ENCODE data around the gene HELLS. TPM values are rescaled to one million over a fixed set of nuclear protein-coding genes. Genes with fewer than 3 reads are reported as not detected.

Gene HELLS
- total RNA-seq, 5 donors from 2014 or later (not counting 1 experiment from before 2014, with no cell fraction given) = 8.3 to 21.4 (median 13.0) TPM

DNA sequence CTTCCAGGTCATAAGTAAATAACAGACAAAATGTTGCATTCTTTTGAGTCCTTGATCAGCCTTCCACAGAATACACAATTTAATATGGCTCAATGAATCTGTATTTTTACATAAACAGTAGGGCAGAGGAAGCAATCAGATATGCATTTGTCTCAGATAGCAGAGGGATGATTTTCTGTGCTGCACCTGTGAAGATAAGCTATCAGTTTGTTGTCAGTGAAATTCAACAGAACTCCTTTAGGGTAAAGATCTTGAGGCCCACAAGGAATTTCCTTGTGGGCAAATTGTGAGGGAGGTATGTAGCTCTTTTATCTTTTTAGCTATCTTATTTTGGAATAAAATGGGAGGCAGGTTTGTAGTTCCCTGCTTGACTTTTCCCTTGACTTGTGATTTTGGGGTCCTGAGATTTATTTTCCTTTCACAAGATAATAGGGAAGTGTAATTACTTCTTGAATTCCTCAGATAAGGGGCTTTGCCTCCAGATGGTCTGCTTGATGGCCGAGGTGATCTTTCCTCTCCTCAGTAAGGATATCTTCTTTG lies 77.1 kb downstream of the HELLS start:
- Histone ChIP-seq H3K27ac (ENCODE audit: low read length) (no peak overlapping the region), H3K36me3 (ENCODE audit: control insufficient read depth in 2 of 2, extremely low read depth in 1 of 2, insufficient read depth in 1 of 2, low read length in 1 of 2) (no peaks in the 10 kb centered on the region), H3K9me3 (no peaks in the 10 kb centered on the region), H3K27me3 (replicated peaks in 1 of 2; ENCODE audit: control insufficient read depth in 2 of 2, extremely low read depth in 1 of 2, insufficient read depth in 2 of 2, low read length in 1 of 2) (no peaks in the 10 kb centered on the region), H3K4me1 (ENCODE audit: control insufficient read depth in 1 of 2, extremely low read depth in 1 of 2, insufficient read depth in 2 of 2, low read length in 2 of 2) (no peaks in the 10 kb centered on the region), H3K4me3 (ENCODE audit: control insufficient read depth in 1 of 2, extremely low read depth in 1 of 2, low read length in 1 of 2) (no peak overlapping the region)
- DNase-seq (no peak), ATAC-seq (replicated peaks in 1 of 4) (no peak)
- Mint-ChIP-seq H3K27me3 (no peaks in the 10 kb centered on the region), H3K36me3 (no peaks in the 10 kb centered on the region), H3K4me1 (no peaks in the 10 kb centered on the region), H3K9me3 (no peaks in the 10 kb centered on the region), H3K4me3 (no peak overlapping the region), H3K27ac (no peak overlapping the region)
- ChIA-PET POLR2A (no interaction called here), CTCF (interaction anchor here in 1 of 2 donors (0.6 kb wide), 1 partner anchor 835 kb away, joined by 3 read pairs; no protein-coding TSS in a partner anchor)
- no CpG with 5 or more reads among the region's 1 CpG for WGBS (ENCODE audit: insufficient coverage)

DNA sequence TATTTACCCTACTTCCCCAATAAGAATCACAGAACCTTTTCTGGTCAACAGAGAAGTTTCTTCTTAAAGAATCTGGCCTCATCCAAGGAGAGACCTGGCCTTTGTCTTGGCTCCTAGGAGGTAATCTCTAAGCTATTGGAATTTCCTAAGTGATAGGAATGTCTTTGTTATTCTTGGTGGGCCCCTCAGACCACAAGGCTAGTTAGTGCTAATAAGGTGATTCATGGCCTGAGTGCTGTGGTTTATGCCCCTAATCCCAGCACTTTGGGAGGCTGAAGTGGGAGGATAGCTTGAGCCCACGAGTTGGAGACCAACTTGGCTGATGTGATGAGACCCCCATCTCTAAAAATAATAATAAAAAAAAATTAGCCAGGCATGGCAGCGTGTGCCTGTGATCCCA lies 78.0 kb downstream of the HELLS start:
- no peak overlapping the region for H3K27ac ChIP-seq (ENCODE audit: low read length)
- Mint-ChIP-seq H3K27me3 (no peaks in the 10 kb centered on the region), H3K4me3 (no peak overlapping the region), H3K27ac (no peak overlapping the region), H3K9me3 (no peaks in the 10 kb centered on the region), H3K4me1 (no peaks in the 10 kb centered on the region), H3K36me3 (no peaks in the 10 kb centered on the region)
- no peak overlapping the region for H3K4me3 ChIP-seq (ENCODE audit: control insufficient read depth in 1 of 2, extremely low read depth in 1 of 2, low read length in 1 of 2)
- no CpG with 5 or more reads among the region's 2 CpGs for WGBS (ENCODE audit: insufficient coverage)
- no peaks in the 10 kb centered on the region for H3K36me3 ChIP-seq (ENCODE audit: control insufficient read depth in 2 of 2, extremely low read depth in 1 of 2, insufficient read depth in 1 of 2, low read length in 1 of 2)
- no peak for DNase-seq
- H3K4me1 ChIP-seq (ENCODE audit: control insufficient read depth in 1 of 2, extremely low read depth in 1 of 2, insufficient read depth in 2 of 2, low read length in 2 of 2) = no peaks in the 10 kb centered on the region
- no peaks in the 10 kb centered on the region for H3K9me3 ChIP-seq
- ChIA-PET POLR2A (no interaction called here), CTCF (no interaction called here)
- ATAC-seq (replicated peaks in 1 of 4) = no peak
- H3K27me3 ChIP-seq (replicated peaks in 1 of 2; ENCODE audit: control insufficient read depth in 2 of 2, extremely low read depth in 1 of 2, insufficient read depth in 2 of 2, low read length in 1 of 2) = no peaks in the 10 kb centered on the region

GRCh38 chr10:94626476-94626875 lies 80.9 kb downstream of the HELLS start:
- Histone ChIP-seq H3K36me3 (ENCODE audit: control insufficient read depth in 2 of 2, extremely low read depth in 1 of 2, insufficient read depth in 1 of 2, low read length in 1 of 2) (no peaks in the 10 kb centered on the region), H3K4me1 (ENCODE audit: control insufficient read depth in 1 of 2, extremely low read depth in 1 of 2, insufficient read depth in 2 of 2, low read length in 2 of 2) (no peaks in the 10 kb centered on the region), H3K27me3 (replicated peaks in 1 of 2; ENCODE audit: control insufficient read depth in 2 of 2, extremely low read depth in 1 of 2, insufficient read depth in 2 of 2, low read length in 1 of 2) (no peaks in the 10 kb centered on the region), H3K4me3 (ENCODE audit: control insufficient read depth in 1 of 2, extremely low read depth in 1 of 2, low read length in 1 of 2) (no peak overlapping the region), H3K9me3 (no peaks in the 10 kb centered on the region), H3K27ac (ENCODE audit: low read length) (no peak overlapping the region)
- DNase-seq (no peak), ATAC-seq (replicated peaks in 1 of 4) (no peak)
- CTCF ChIA-PET = no interaction called here
- no peaks in the 10 kb centered on the region for H3K9me3 Mint-ChIP-seq
- peaks cover 0 to 6% of the 10 kb centered on the region in 2 donors for H3K27me3 Mint-ChIP-seq
- H3K4me3 Mint-ChIP-seq = no peak overlapping the region
- H3K36me3 Mint-ChIP-seq = no peaks in the 10 kb centered on the region
- no CpG with 5 or more reads among the region's 2 CpGs for WGBS (ENCODE audit: insufficient coverage)
- H3K27ac Mint-ChIP-seq = no peak overlapping the region
- POLR2A ChIA-PET = no interaction called here
- H3K4me1 Mint-ChIP-seq = no peaks in the 10 kb centered on the region

- POLR2A ChIA-PET = no interaction called here
- H3K4me3 Mint-ChIP-seq = no peak overlapping the region
These were observed 81.9 kb downstream of the HELLS start for GRCh38 chr10:94627511-94627910.

DNA sequence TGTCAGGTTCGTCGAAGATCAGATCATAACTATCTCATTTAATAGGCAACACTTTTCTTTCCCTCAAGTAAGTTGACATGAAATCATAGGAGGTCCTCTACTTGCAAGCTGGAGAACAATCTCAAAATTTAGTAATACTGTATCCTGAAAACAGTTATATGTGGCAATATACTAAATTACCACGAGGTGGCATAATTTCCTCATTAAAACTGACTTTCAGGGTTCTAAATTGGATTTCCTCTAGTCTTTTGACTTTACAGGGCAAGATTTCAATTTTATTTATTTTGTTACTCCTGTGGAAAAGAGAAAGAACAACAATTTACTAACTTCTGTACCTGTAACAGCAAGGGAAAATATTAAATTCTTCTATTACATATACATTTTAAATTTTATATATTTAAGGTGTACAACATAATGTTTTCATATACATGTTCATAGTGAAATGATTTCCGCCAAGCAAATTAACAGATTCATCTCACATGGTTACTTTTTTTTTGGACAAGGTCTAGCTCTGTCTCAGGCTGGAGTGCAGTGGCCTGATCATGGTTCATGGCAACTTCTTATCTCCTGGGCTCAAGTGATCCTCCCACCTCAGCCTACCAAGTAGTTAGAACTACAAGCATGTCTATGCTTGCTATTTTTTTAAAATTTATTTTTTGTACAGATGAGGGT lies 84.6 kb downstream of the HELLS start:
- WGBS (ENCODE audit: insufficient coverage) = no CpG with 5 or more reads among the region's 4 CpGs
- H3K27ac Mint-ChIP-seq = no peak overlapping the region
- no peaks in the 10 kb centered on the region for H3K4me1 Mint-ChIP-seq

More at GRCh38 chr10:94627511-94627910, 81.9 kb downstream of the HELLS start:
- peaks cover 0 to 6% of the 10 kb centered on the region in 2 donors for H3K27me3 Mint-ChIP-seq
- no peak for ATAC-seq (replicated peaks in 1 of 4)
- no peaks in the 10 kb centered on the region for H3K4me1 Mint-ChIP-seq
- no peak overlapping the region for H3K27ac Mint-ChIP-seq
- Histone ChIP-seq H3K4me3 (ENCODE audit: control insufficient read depth in 1 of 2, extremely low read depth in 1 of 2, low read length in 1 of 2) (no peak overlapping the region), H3K27me3 (replicated peaks in 1 of 2; ENCODE audit: control insufficient read depth in 2 of 2, extremely low read depth in 1 of 2, insufficient read depth in 2 of 2, low read length in 1 of 2) (no peaks in the 10 kb centered on the region), H3K36me3 (ENCODE audit: control insufficient read depth in 2 of 2, extremely low read depth in 1 of 2, insufficient read depth in 1 of 2, low read length in 1 of 2) (no peaks in the 10 kb centered on the region), H3K27ac (ENCODE audit: low read length) (no peak overlapping the region), H3K4me1 (ENCODE audit: control insufficient read depth in 1 of 2, extremely low read depth in 1 of 2, insufficient read depth in 2 of 2, low read length in 2 of 2) (no peaks in the 10 kb centered on the region), H3K9me3 (no peaks in the 10 kb centered on the region)
- CTCF ChIA-PET = interaction anchor here (0.6 kb wide), 3 partner anchors 79 to 652 kb away, joined by 3 to 7 read pairs (median 3); no protein-coding TSS in a partner anchor
- no peak for DNase-seq
- H3K36me3 Mint-ChIP-seq = no peaks in the 10 kb centered on the region
- peaks cover 0 to 3% (median 3%) of the 10 kb centered on the region in 3 donors for H3K9me3 Mint-ChIP-seq
- WGBS (ENCODE audit: insufficient coverage) = no CpG with 5 or more reads among the region's 1 CpG

GRCh38 chr10:94631077-94631875 lies 85.7 kb downstream of the HELLS start:
- ATAC-seq (replicated peaks in 1 of 4) (no peak), DNase-seq (no peak)
- Histone ChIP-seq H3K9me3 (no peaks in the 10 kb centered on the region), H3K36me3 (ENCODE audit: control insufficient read depth in 2 of 2, extremely low read depth in 1 of 2, insufficient read depth in 1 of 2, low read length in 1 of 2) (no peaks in the 10 kb centered on the region), H3K27ac (ENCODE audit: low read length) (no peak overlapping the region), H3K27me3 (replicated peaks in 1 of 2; ENCODE audit: control insufficient read depth in 2 of 2, extremely low read depth in 1 of 2, insufficient read depth in 2 of 2, low read length in 1 of 2) (no peaks in the 10 kb centered on the region), H3K4me3 (ENCODE audit: control insufficient read depth in 1 of 2, extremely low read depth in 1 of 2, low read length in 1 of 2) (no peak overlapping the region), H3K4me1 (ENCODE audit: control insufficient read depth in 1 of 2, extremely low read depth in 1 of 2, insufficient read depth in 2 of 2, low read length in 2 of 2) (no peaks in the 10 kb centered on the region)
- Mint-ChIP-seq H3K4me3 (no peak overlapping the region), H3K9me3 (peaks cover 0 to 11% (median 3%) of the 10 kb centered on the region in 3 donors), H3K36me3 (no peaks in the 10 kb centered on the region), H3K27ac (no peak overlapping the region), H3K4me1 (no peaks in the 10 kb centered on the region), H3K27me3 (peaks cover 0 to 6% of the 10 kb centered on the region in 2 donors)
- POLR2A ChIA-PET = no interaction called here
- no CpG with 5 or more reads among the region's 3 CpGs for WGBS (ENCODE audit: insufficient coverage)
- CTCF ChIA-PET = no interaction called here

More for the DNA sequence above, 84.6 kb downstream of the HELLS start:
- peak in 1 of 35 experiments; percentile 20 for DNase-seq
- H3K27me3 ChIP-seq (replicated peaks in 1 of 2; ENCODE audit: control insufficient read depth in 2 of 2, extremely low read depth in 1 of 2, insufficient read depth in 2 of 2, low read length in 1 of 2) = no peaks in the 10 kb centered on the region
- POLR2A ChIA-PET = no interaction called here
- H3K4me3 Mint-ChIP-seq = no peak overlapping the region
- no peak overlapping the region for H3K4me3 ChIP-seq (ENCODE audit: control insufficient read depth in 1 of 2, extremely low read depth in 1 of 2, low read length in 1 of 2)
- no peaks in the 10 kb centered on the region for H3K36me3 ChIP-seq (ENCODE audit: control insufficient read depth in 2 of 2, extremely low read depth in 1 of 2, insufficient read depth in 1 of 2, low read length in 1 of 2)
- CTCF ChIA-PET = no interaction called here
- H3K27me3 Mint-ChIP-seq = peaks cover 0 to 6% of the 10 kb centered on the region in 2 donors
- H3K36me3 Mint-ChIP-seq = no peaks in the 10 kb centered on the region
- H3K27ac ChIP-seq (ENCODE audit: low read length) = no peak overlapping the region
- H3K4me1 ChIP-seq (ENCODE audit: control insufficient read depth in 1 of 2, extremely low read depth in 1 of 2, insufficient read depth in 2 of 2, low read length in 2 of 2) = no peaks in the 10 kb centered on the region
- ATAC-seq (replicated peaks in 1 of 4) = no peak
- no peaks in the 10 kb centered on the region for H3K9me3 ChIP-seq
- peaks cover 0 to 8% (median 3%) of the 10 kb centered on the region in 3 donors for H3K9me3 Mint-ChIP-seq
